GM08714 (cell line): ENCODE results near the gene IBA57.

Source experiments
- H3K4me3 ChIP-seq: fragments of 200-500 bp; sonication (Bioruptor generic); 2 replicates; pipeline ENCODE4 v1.5.1; 2014; ENCODE audit warnings: mild to moderate bottlenecking, low read length, inconsistent platforms
- ZNF274 ChIP-seq: IDR thresholded peaks from 2 replicates; pipeline ENCODE4 v1.6.1; 2012; ENCODE audit warnings: mild to moderate bottlenecking, low read depth, low read length

Gene IBA57

GRCh38 chr1:228148935-228149405 lies 16.6 kb upstream of the IBA57 start:
- no peak overlapping the region for H3K4me3 ChIP-seq
- no peak for TF ChIP-seq ZNF274

GRCh38 chr1:228149406-228150119 lies 16.0 kb upstream of the IBA57 start, which contains the start of gene GJC2:
GJC2 (plus strand) TSS chr1:228149930; CDS start chr1:228157759, 7,829 bp downstream.
- no peak within 1 kb of the TSS for H3K4me3 ChIP-seq
- no peak for TF ChIP-seq ZNF274

GRCh38 chr1:228150120-228150460 lies 15.5 kb upstream of the IBA57 start:
- TF ChIP-seq ZNF274: no peak
- no peak overlapping the region for H3K4me3 ChIP-seq

- no peak overlapping the region for H3K4me3 ChIP-seq
- TF ChIP-seq ZNF274: no peak
Observed at GRCh38 chr1:228150461-228151179, 15.0 kb upstream of the IBA57 start.

- no peak overlapping the region for H3K4me3 ChIP-seq
- TF ChIP-seq ZNF274: no peak
Observed at GRCh38 chr1:228151180-228151925, 14.3 kb upstream of the IBA57 start.

- H3K4me3 ChIP-seq: no peak overlapping the region
Observed at GRCh38 chr1:228152097-228152917, 13.3 kb upstream of the IBA57 start.

GRCh38 chr1:228152918-228153258 lies 12.7 kb upstream of the IBA57 start:
- no peak overlapping the region for H3K4me3 ChIP-seq
- TF ChIP-seq ZNF274: no peak

More at GRCh38 chr1:228152097-228152917, 13.3 kb upstream of the IBA57 start:
- no peak for TF ChIP-seq ZNF274

GRCh38 chr1:228154021-228154669 lies 11.5 kb upstream of the IBA57 start:
- no peak for TF ChIP-seq ZNF274
- H3K4me3 ChIP-seq: no peak overlapping the region

- H3K4me3 ChIP-seq: no peak overlapping the region
- TF ChIP-seq ZNF274: no peak
Observed at GRCh38 chr1:228154670-228155571, 10.7 kb upstream of the IBA57 start.

GRCh38 chr1:228155596-228156514 lies 9.7 kb upstream of the IBA57 start:
- TF ChIP-seq ZNF274: no peak
- no peak overlapping the region for H3K4me3 ChIP-seq

- TF ChIP-seq ZNF274: no peak
- no peak overlapping the region for H3K4me3 ChIP-seq
Observed at GRCh38 chr1:228156515-228156881, 9.1 kb upstream of the IBA57 start.

- TF ChIP-seq ZNF274: no peak
- H3K4me3 ChIP-seq: no peak overlapping the region
Observed at GRCh38 chr1:228156941-228157728, 8.5 kb upstream of the IBA57 start.
